ENCODE data around the gene CCDC169.
"Not testable (repeated sequence)": the region's sequence is repeated elsewhere in the genome, so short reads cannot be mapped to it uniquely, and the experiment has no call there.

GRCh38 chr13:36332255-36332654 lies 34.6 kb upstream of the CCDC169 start:
- TF ChIP-seq MZF1 (CRISPR knock-in tag; IDR thresholded peaks at IDR 0.05; ENCODE audit: borderline replicate concordance); SIN3A (IDR thresholded peaks at IDR 0.05; ENCODE audit: borderline replicate concordance, low read depth, low read length): not testable (repeated sequence)
